CD4-positive, alpha-beta T cell treated with Interleukin-15 for 4 hours (primary cell): Measurements from ENCODE around the gene FABP1.

Experiments used
- DNase-seq: peaks from one replicate; pipeline ENCODE4 v3.0.0-alpha.2; 2020; ENCODE audit warnings: low spot score

Gene FABP1

DNA sequence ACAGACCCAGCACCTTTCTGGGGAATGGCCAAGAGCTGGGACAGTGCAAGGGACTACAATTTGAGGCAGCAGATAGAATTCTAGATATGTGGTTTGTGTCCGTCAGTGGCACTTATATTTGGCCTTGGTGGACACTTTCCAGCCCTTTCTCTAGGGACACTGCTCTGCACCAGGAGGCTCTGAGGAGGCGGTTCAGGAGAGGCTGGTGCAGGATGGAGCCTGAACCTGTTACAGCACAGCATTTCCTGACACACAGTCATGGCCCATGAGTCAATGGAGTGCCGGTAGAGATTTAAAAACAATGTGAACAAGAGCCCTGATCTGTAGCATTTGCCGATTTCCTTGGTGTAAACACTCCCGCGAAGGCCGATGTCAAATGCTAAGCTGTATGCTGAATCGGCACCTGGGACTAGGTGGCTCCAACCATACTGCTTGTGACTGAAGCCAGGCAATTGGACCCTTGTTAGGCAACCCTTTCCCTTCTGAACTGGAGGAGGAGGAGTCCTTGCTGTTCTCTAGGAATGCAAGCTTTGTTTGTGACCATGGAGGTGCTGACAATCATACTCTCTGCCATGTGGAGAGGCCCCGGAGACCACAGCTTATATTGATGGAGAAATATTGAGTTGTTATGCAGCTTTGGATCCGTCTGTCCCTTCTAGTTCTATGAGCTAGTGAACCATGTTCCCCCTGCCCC, 11.9 kb downstream of the FABP1 start:
- DNase-seq = no peak

- no peak for DNase-seq
Observed at GRCh38 chr2:88114889-88115288, 13.0 kb downstream of the FABP1 start.

DNA sequence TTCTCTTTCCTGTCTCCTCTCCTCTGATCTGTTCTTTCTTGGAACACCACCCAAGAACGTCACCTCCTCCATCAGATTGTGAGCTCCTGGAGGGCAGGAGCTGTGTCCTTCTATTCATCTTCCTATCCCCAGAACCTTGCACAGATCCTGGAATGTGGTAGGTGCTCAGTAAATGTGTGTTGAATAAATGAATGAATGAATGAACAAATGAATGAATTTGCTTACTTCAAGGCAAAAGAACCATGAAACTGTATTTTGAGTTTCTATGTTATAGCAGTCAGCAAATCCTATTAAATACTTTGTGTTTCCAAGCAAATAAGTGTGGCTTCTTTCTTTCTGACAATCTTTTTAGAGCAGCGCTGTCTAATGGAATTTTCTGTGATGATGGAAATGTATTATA, 14.8 kb downstream of the FABP1 start:
- DNase-seq = no peak

- DNase-seq = no peak
Observed at GRCh38 chr2:88110830-88111229, 17.0 kb downstream of the FABP1 start.

GRCh38 chr2:88108796-88109195, 19.1 kb downstream of the FABP1 start:
- no peak for DNase-seq

- DNase-seq = no peak
Observed at GRCh38 chr2:88100489-88100858, 27.4 kb downstream of the FABP1 start.

- DNase-seq = no peak
Observed at GRCh38 chr2:88099798-88100488, 27.9 kb downstream of the FABP1 start.

GRCh38 chr2:88098558-88098900, 29.3 kb downstream of the FABP1 start:
- no peak for DNase-seq

GRCh38 chr2:88097891-88098557, 29.8 kb downstream of the FABP1 start:
- DNase-seq = no peak

- DNase-seq = no peak
Observed at GRCh38 chr2:88097192-88097591, 30.7 kb downstream of the FABP1 start.

GRCh38 chr2:88096708-88097107, 31.2 kb downstream of the FABP1 start:
- DNase-seq = no peak

GRCh38 chr2:88095022-88095421, 32.8 kb downstream of the FABP1 start:
- DNase-seq = no peak

DNA sequence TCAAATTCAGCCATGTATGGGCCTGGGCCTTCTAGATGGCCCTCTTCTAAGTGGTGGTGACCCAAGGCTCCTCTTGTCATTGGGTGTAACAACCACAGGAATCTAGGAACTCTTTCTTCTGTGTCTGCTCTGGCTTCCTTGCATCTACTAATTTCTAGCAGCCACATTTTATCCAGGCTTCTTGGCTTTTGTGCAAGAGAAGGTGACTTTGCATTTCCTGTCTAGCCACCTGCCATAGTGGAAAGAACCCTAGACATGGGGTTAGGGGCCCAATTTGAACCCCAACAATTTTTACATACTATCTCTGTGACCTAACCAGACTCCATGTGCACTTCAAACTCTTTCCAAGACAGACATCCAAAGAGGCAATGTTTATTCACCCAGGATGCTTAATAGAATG, 35.1 kb downstream of the FABP1 start:
- DNase-seq = no peak

DNA sequence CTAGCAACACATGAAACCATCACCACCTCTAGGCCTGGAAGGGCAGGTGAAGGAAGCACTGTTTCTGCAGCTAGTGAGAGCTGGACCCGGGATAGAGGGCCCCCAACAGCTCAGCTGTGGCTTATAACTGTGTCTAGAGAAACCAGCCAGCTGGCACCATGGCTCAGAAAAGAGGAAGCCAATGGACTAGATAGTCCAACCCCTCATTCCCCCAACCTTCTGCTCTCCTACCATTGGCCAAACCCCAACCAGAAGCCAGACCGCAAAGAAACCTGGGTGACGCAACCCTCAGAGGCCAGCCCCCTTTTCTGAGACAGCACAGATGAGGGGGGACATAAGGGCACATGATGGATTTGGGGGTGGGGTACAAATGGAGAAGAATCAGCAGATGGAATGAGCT, 35.9 kb downstream of the FABP1 start:
- DNase-seq = no peak

- no peak for DNase-seq
Observed at GRCh38 chr2:88090446-88091283, 37.2 kb downstream of the FABP1 start.

- DNase-seq = no peak
Observed at GRCh38 chr2:88088999-88089398, 38.9 kb downstream of the FABP1 start.

GRCh38 chr2:88087763-88088162, 40.1 kb downstream of the FABP1 start:
- DNase-seq = no peak

DNA sequence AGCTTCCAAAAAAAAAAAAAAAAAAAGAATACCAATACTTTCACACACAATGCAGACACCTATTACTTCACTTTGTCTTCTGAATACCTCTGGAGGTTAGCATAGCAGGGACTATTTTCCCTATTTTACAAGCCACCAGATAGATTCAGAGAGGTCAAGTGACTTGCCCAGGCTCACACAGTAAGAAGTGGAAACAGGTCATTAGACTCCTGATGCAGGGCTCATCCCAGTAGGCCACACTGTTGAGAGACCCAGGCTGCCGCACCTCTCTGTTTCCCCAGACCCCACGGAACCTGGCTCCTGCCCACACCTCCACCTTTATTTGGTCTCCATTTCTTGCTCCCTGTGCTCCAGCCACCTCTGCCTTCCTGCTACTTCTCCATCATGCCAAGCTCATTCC, 40.8 kb downstream of the FABP1 start:
- DNase-seq = no peak

- no peak for DNase-seq
Observed at GRCh38 chr2:88086401-88086800, 41.5 kb downstream of the FABP1 start.

- DNase-seq = no peak
Observed at GRCh38 chr2:88085602-88086001, 42.3 kb downstream of the FABP1 start.

GRCh38 chr2:88085099-88085498, 42.8 kb downstream of the FABP1 start:
- DNase-seq = no peak

DNA sequence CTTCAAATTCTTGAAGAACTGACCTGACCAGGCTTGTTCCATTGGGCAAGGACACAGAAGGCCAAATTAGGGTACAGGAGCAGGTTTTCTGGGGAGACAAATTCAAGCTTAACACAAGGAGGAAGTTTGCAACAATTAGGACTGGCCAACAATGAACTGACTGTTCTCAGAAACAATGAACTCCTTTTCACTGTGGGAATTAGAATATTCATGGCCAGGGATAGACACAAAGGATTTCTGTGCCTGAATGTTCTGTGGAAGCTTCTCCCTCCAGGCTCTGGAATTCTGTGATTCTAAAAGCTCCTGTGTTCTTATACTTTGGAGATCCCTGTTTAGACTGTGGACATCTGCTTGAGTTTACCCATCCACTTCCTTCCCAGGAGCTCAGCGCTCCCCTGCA, 45.1 kb downstream of the FABP1 start:
- DNase-seq = no peak
